Measurements from ENCODE around the gene HSPA9.
"Not testable (repeated sequence)": the region's sequence is repeated elsewhere in the genome, so short reads cannot be mapped to it uniquely, and the experiment has no call there.

Gene HSPA9

DNA sequence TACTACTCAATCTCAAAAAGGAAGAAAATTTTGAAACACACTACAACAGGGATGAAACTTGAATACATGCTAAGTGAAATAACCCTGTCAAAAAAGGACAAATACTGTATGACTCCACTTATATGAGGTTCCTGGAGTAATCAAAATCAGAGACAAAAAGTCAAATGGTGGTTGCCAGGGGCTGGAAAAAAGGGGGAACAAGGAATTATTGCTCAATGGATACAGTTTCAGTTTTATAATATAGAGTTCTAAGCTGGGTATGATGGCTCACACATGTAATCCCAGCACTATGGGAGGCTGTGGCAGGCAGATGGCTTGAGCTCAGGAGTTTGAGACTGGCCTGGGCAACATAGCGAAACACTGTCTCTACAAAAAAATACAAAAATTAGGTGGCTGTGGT, 61.2 kb downstream of the HSPA9 start:
- DNase-seq (ENCODE audit: low read depth in 1 of 2, low spot score in 1 of 2), result no peak
- H3K4me3 ChIP-seq (replicated peaks; ENCODE audit: insufficient read depth, low read length), result no peak overlapping the region
- no peak for TF ChIP-seq GABPA (IDR thresholded peaks at IDR 0.05; ENCODE audit: low read depth)
- H3K27me3 ChIP-seq (ENCODE audit: insufficient read depth, poor library complexity, severe bottlenecking), result no peaks in the 10 kb centered on the region
- no peak overlapping the region for H3K27ac ChIP-seq (replicated peaks)

DNA sequence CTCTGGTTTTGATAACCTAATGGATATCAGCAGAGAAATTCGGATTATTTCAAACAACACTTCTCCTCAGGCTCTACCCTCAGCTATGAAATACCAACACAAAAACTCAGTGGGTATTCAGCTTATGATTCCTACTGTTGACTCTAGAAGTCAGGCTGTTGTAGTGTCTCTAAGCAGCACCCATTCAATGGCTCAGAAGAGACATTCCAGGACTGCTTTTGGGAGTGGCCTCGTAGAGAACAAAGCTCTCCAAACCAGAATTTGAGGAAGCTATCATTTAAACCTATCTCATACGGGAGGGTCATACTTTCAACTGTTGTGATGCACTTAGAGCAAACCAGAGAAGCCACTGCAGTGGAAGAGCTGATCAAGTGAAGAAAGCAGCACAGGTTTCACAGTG, 66.2 kb downstream of the HSPA9 start:
- Histone ChIP-seq H3K27ac (replicated peaks) (no peak overlapping the region), H3K27me3 (ENCODE audit: insufficient read depth, poor library complexity, severe bottlenecking) (no peaks in the 10 kb centered on the region), H3K4me3 (replicated peaks; ENCODE audit: insufficient read depth, low read length) (no peak overlapping the region)
- DNase-seq (ENCODE audit: low read depth in 1 of 2, low spot score in 1 of 2), result no peak
- TF ChIP-seq, protein P1, sequence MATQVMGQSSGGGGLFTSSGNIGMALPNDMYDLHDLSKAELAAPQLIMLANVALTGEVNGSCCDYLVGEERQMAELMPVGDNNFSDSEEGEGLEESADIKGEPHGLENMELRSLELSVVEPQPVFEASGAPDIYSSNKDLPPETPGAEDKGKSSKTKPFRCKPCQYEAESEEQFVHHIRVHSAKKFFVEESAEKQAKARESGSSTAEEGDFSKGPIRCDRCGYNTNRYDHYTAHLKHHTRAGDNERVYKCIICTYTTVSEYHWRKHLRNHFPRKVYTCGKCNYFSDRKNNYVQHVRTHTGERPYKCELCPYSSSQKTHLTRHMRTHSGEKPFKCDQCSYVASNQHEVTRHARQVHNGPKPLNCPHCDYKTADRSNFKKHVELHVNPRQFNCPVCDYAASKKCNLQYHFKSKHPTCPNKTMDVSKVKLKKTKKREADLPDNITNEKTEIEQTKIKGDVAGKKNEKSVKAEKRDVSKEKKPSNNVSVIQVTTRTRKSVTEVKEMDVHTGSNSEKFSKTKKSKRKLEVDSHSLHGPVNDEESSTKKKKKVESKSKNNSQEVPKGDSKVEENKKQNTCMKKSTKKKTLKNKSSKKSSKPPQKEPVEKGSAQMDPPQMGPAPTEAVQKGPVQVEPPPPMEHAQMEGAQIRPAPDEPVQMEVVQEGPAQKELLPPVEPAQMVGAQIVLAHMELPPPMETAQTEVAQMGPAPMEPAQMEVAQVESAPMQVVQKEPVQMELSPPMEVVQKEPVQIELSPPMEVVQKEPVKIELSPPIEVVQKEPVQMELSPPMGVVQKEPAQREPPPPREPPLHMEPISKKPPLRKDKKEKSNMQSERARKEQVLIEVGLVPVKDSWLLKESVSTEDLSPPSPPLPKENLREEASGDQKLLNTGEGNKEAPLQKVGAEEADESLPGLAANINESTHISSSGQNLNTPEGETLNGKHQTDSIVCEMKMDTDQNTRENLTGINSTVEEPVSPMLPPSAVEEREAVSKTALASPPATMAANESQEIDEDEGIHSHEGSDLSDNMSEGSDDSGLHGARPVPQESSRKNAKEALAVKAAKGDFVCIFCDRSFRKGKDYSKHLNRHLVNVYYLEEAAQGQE (IDR thresholded peaks at IDR 0.05; ENCODE audit: insufficient replicate concordance, low read depth), result no peak
- TF ChIP-seq, protein P2, sequence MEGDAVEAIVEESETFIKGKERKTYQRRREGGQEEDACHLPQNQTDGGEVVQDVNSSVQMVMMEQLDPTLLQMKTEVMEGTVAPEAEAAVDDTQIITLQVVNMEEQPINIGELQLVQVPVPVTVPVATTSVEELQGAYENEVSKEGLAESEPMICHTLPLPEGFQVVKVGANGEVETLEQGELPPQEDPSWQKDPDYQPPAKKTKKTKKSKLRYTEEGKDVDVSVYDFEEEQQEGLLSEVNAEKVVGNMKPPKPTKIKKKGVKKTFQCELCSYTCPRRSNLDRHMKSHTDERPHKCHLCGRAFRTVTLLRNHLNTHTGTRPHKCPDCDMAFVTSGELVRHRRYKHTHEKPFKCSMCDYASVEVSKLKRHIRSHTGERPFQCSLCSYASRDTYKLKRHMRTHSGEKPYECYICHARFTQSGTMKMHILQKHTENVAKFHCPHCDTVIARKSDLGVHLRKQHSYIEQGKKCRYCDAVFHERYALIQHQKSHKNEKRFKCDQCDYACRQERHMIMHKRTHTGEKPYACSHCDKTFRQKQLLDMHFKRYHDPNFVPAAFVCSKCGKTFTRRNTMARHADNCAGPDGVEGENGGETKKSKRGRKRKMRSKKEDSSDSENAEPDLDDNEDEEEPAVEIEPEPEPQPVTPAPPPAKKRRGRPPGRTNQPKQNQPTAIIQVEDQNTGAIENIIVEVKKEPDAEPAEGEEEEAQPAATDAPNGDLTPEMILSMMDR (IDR thresholded peaks at IDR 0.05; ENCODE audit: insufficient read depth, low read length), result no peak
- TF ChIP-seq GABPA (IDR thresholded peaks at IDR 0.05; ENCODE audit: low read depth) (no peak), POLR2AphosphoS5 (IDR thresholded peaks at IDR 0.05; ENCODE audit: low read depth) (no peak), SPI1 (IDR thresholded peaks at IDR 0.05; ENCODE audit: borderline replicate concordance, low read depth) (no peak)

DNA sequence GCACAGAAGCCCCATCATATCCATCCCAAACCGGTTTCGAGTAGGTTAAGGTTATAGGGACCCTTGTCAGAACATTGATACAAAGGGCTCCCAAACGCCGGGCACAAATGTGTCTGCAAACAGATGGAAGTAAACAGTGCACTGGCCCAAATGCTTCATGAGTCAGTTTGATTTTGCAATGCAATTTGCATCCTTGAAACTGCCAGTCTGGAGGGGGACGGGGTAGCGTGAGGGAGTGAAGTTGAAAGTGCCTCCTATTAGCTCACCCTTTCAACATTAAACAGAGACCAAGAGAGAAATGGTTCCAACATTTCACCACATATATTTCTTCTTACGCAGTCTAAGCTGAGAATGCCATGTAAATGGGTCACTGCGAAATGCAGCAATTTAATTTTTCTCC, 67.7 kb downstream of the HSPA9 start:
- DNase-seq (ENCODE audit: low read depth in 1 of 2, low spot score in 1 of 2), result peak; percentile 17 to 37
- H3K4me3 ChIP-seq (replicated peaks; ENCODE audit: insufficient read depth, low read length); H3K27ac ChIP-seq (replicated peaks); H3K27me3 ChIP-seq (ENCODE audit: insufficient read depth, poor library complexity, severe bottlenecking): not testable (repeated sequence)

DNA sequence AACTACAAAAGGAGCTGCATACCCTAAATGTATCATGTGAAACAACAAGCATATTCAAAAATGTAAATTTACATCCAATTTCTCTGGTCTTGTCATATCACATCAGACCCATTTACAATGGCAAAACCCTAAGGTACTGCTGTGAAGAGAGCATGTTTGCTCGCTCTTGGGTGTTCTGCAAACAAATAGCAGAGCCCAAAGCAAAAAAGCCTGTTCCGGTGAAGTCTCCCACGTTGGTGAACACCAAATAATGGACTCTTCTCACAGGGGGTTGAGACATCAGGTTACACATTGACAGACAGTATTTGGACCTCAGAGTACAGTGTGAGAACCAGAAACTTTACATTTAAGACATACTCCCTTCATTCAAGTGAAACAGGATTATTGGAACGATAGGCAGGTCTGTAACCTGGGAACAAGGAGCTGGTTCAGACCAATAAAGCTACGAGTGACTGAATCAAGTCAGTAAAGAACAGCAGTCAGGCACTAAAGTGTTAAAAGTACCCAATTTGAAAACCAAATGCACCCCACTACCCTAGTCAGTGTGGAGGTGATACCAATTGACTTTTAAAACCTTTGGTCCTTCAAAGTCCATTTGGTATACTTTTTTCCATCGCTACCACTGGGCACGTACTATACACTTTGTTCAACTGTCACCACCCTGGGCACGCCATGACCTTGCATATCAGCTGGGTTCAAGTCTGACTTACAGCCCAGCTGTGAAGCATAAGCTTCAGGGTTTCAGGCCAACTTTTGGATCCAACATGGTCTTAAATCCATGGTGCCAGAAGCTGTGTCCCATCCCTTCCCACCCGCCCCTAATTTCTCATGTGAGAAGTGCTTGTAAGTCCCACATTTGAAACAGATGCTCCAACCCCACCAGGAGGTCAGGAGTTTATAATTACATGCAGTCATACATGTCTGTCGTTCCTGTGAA, 68.6 kb downstream of the HSPA9 start:
- Histone ChIP-seq H3K27ac (replicated peaks) (no peak overlapping the region), H3K27me3 (ENCODE audit: insufficient read depth, poor library complexity, severe bottlenecking) (no peaks in the 10 kb centered on the region), H3K4me3 (replicated peaks; ENCODE audit: insufficient read depth, low read length) (no peak overlapping the region)
- DNase-seq (ENCODE audit: low read depth in 1 of 2, low spot score in 1 of 2), result no peak
- TF ChIP-seq SPI1 (IDR thresholded peaks at IDR 0.05; ENCODE audit: borderline replicate concordance, low read depth) (no peak), POLR2AphosphoS5 (IDR thresholded peaks at IDR 0.05; ENCODE audit: low read depth) (no peak), GABPA (IDR thresholded peaks at IDR 0.05; ENCODE audit: low read depth) (no peak)
- TF ChIP-seq, protein P2 (IDR thresholded peaks at IDR 0.05; ENCODE audit: insufficient read depth, low read length), result no peak
- TF ChIP-seq, protein P1 (IDR thresholded peaks at IDR 0.05; ENCODE audit: insufficient replicate concordance, low read depth), result no peak

DNA sequence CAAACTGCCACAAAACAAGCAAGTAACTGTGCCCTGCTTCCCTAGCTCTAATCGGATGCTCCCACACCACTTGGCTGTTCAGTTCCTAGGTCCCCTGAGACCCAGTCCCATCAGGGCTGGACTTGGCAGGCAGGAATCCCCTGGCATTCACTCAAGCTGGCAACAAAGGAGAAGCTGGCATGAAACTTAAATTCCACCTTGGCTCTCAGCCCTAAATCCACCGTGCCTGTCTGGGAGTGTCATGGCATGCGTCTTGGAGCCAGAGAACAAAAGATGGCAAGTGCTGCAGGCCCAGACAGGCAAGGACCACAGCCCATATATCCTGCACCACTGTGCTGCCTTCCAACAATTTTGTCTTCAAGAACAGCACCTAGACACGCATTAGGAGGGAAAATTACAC, 70.4 kb downstream of the HSPA9 start:
- DNase-seq (ENCODE audit: low read depth in 1 of 2, low spot score in 1 of 2), result no peak
- Histone ChIP-seq H3K27ac (replicated peaks) (no peak overlapping the region), H3K27me3 (ENCODE audit: insufficient read depth, poor library complexity, severe bottlenecking) (no peaks in the 10 kb centered on the region), H3K4me3 (replicated peaks; ENCODE audit: insufficient read depth, low read length) (no peak overlapping the region)
- TF ChIP-seq GABPA (IDR thresholded peaks at IDR 0.05; ENCODE audit: low read depth) (no peak), SPI1 (IDR thresholded peaks at IDR 0.05; ENCODE audit: borderline replicate concordance, low read depth) (no peak), POLR2AphosphoS5 (IDR thresholded peaks at IDR 0.05; ENCODE audit: low read depth) (no peak)
- TF ChIP-seq, protein P1 (IDR thresholded peaks at IDR 0.05; ENCODE audit: insufficient replicate concordance, low read depth), result no peak
- TF ChIP-seq, protein P2 (IDR thresholded peaks at IDR 0.05; ENCODE audit: insufficient read depth, low read length), result no peak

Data from HL-60 (cell line).